Measurements from ENCODE around the gene ADPRS.

The ADPRS gene

GRCh38 chr1:36095760-36096405 lies 7.2 kb downstream of the ADPRS start:
- Mint-ChIP-seq H3K4me1 (peaks cover 16% of the 10 kb centered on the region), H3K27me3 (no peaks in the 10 kb centered on the region), H3K36me3 (peaks cover 2% of the 10 kb centered on the region), H3K9me3 (no peaks in the 10 kb centered on the region), H3K4me3 (no peak overlapping the region), H3K27ac (no peak overlapping the region)

GRCh38 chr1:36096500-36097432 lies 8.1 kb downstream of the ADPRS start:
- Mint-ChIP-seq H3K36me3 (peaks cover 2% of the 10 kb centered on the region), H3K27ac (peak overlapping the region; percentile 46), H3K9me3 (no peaks in the 10 kb centered on the region), H3K4me1 (peaks cover 8% of the 10 kb centered on the region), H3K27me3 (no peaks in the 10 kb centered on the region), H3K4me3 (no peak overlapping the region)

- Mint-ChIP-seq H3K27me3 (no peaks in the 10 kb centered on the region), H3K4me3 (no peak overlapping the region), H3K4me1 (no peaks in the 10 kb centered on the region), H3K27ac (no peak overlapping the region), H3K36me3 (no peaks in the 10 kb centered on the region), H3K9me3 (no peaks in the 10 kb centered on the region)
Measured at GRCh38 chr1:36097693-36098585, 9.2 kb downstream of the ADPRS start.

- no peaks in the 10 kb centered on the region for H3K4me1 Mint-ChIP-seq
- no peaks in the 10 kb centered on the region for H3K27me3 Mint-ChIP-seq
- H3K9me3 Mint-ChIP-seq = no peaks in the 10 kb centered on the region
- H3K27ac Mint-ChIP-seq = no peak overlapping the region
- H3K36me3 Mint-ChIP-seq = no peaks in the 10 kb centered on the region
- H3K4me3 Mint-ChIP-seq = no peak overlapping the region
Measured at GRCh38 chr1:36098650-36099365, 10.1 kb downstream of the ADPRS start.

GRCh38 chr1:36099681-36100341 lies 11.1 kb downstream of the ADPRS start:
- Mint-ChIP-seq H3K9me3 (no peaks in the 10 kb centered on the region), H3K4me3 (no peak overlapping the region), H3K36me3 (no peaks in the 10 kb centered on the region), H3K27me3 (no peaks in the 10 kb centered on the region), H3K4me1 (no peaks in the 10 kb centered on the region), H3K27ac (no peak overlapping the region)

- no peaks in the 10 kb centered on the region for H3K9me3 Mint-ChIP-seq
- no peak overlapping the region for H3K4me3 Mint-ChIP-seq
- no peaks in the 10 kb centered on the region for H3K4me1 Mint-ChIP-seq
- no peaks in the 10 kb centered on the region for H3K27me3 Mint-ChIP-seq
- peak overlapping the region; percentile 46 for H3K27ac Mint-ChIP-seq
- H3K36me3 Mint-ChIP-seq = no peaks in the 10 kb centered on the region
Measured at GRCh38 chr1:36100376-36100775, 11.7 kb downstream of the ADPRS start.

GRCh38 chr1:36101546-36101945 lies 12.9 kb downstream of the ADPRS start:
- no peaks in the 10 kb centered on the region for H3K36me3 Mint-ChIP-seq
- no peaks in the 10 kb centered on the region for H3K4me1 Mint-ChIP-seq
- H3K27me3 Mint-ChIP-seq = no peaks in the 10 kb centered on the region
- no peaks in the 10 kb centered on the region for H3K9me3 Mint-ChIP-seq
- no peak overlapping the region for H3K27ac Mint-ChIP-seq
- H3K4me3 Mint-ChIP-seq = no peak overlapping the region

- H3K4me1 Mint-ChIP-seq = peaks cover 26% of the 10 kb centered on the region
- no peaks in the 10 kb centered on the region for H3K36me3 Mint-ChIP-seq
- no peak overlapping the region for H3K27ac Mint-ChIP-seq
- H3K27me3 Mint-ChIP-seq = no peaks in the 10 kb centered on the region
- no peak overlapping the region for H3K4me3 Mint-ChIP-seq
- no peaks in the 10 kb centered on the region for H3K9me3 Mint-ChIP-seq
Measured at GRCh38 chr1:36106269-36106668, 17.6 kb downstream of the ADPRS start.

GRCh38 chr1:36107394-36107793 lies 18.7 kb downstream of the ADPRS start:
- H3K9me3 Mint-ChIP-seq = no peaks in the 10 kb centered on the region
- H3K4me3 Mint-ChIP-seq = no peak overlapping the region
- H3K36me3 Mint-ChIP-seq = no peaks in the 10 kb centered on the region
- peaks cover 35% of the 10 kb centered on the region for H3K4me1 Mint-ChIP-seq
- H3K27me3 Mint-ChIP-seq = no peaks in the 10 kb centered on the region
- H3K27ac Mint-ChIP-seq = no peak overlapping the region

GRCh38 chr1:36108314-36108713 lies 19.6 kb downstream of the ADPRS start:
- Mint-ChIP-seq H3K27ac (no peak overlapping the region), H3K27me3 (no peaks in the 10 kb centered on the region), H3K9me3 (no peaks in the 10 kb centered on the region), H3K36me3 (no peaks in the 10 kb centered on the region), H3K4me1 (peaks cover 36% of the 10 kb centered on the region), H3K4me3 (no peak overlapping the region)

- Mint-ChIP-seq H3K4me3 (peak overlapping the region; percentile 37), H3K4me1 (peaks cover 36% of the 10 kb centered on the region), H3K27ac (peak overlapping the region; percentile 43), H3K27me3 (no peaks in the 10 kb centered on the region), H3K9me3 (no peaks in the 10 kb centered on the region), H3K36me3 (no peaks in the 10 kb centered on the region)
Measured at GRCh38 chr1:36109041-36109679, 20.5 kb downstream of the ADPRS start.

GRCh38 chr1:36111151-36111550 lies 22.5 kb downstream of the ADPRS start:
- Mint-ChIP-seq H3K27ac (peak overlapping the region; percentile 55), H3K36me3 (no peaks in the 10 kb centered on the region), H3K4me3 (no peak overlapping the region), H3K4me1 (peaks cover 36% of the 10 kb centered on the region), H3K27me3 (no peaks in the 10 kb centered on the region), H3K9me3 (no peaks in the 10 kb centered on the region)

GRCh38 chr1:36112823-36113222 lies 24.1 kb downstream of the ADPRS start:
- Mint-ChIP-seq H3K9me3 (no peaks in the 10 kb centered on the region), H3K4me3 (no peak overlapping the region), H3K4me1 (peaks cover 34% of the 10 kb centered on the region), H3K36me3 (no peaks in the 10 kb centered on the region), H3K27me3 (no peaks in the 10 kb centered on the region), H3K27ac (no peak overlapping the region)

GRCh38 chr1:36114371-36114770 lies 25.7 kb downstream of the ADPRS start:
- no peak overlapping the region for H3K27ac Mint-ChIP-seq
- H3K27me3 Mint-ChIP-seq = no peaks in the 10 kb centered on the region
- no peaks in the 10 kb centered on the region for H3K9me3 Mint-ChIP-seq
- H3K36me3 Mint-ChIP-seq = no peaks in the 10 kb centered on the region
- peaks cover 19% of the 10 kb centered on the region for H3K4me1 Mint-ChIP-seq
- no peak overlapping the region for H3K4me3 Mint-ChIP-seq
